Stimulated activated CD4-positive, alpha-beta T cell treated with anti-CD3 and anti-CD28 coated beads, Interleukin-4, amount 100 ng/mL, for 24 hours (primary cell): ENCODE results near the gene PLBD1.

Experiments
- DNase-seq: peaks from one replicate; pipeline ENCODE4 v3.0.0-alpha.2; 2020

The PLBD1 gene

GRCh38 chr12:14567351-14568162 lies at the start of gene PLBD1:
TSS of gene PLBD1 (minus strand) at chr12:14567883. CDS start at chr12:14567696, 187 bp downstream.
- DNase-seq = no peak

- no peak for DNase-seq
Observed at GRCh38 chr12:14614704-14615121, 47.0 kb upstream of the PLBD1 start.

DNA sequence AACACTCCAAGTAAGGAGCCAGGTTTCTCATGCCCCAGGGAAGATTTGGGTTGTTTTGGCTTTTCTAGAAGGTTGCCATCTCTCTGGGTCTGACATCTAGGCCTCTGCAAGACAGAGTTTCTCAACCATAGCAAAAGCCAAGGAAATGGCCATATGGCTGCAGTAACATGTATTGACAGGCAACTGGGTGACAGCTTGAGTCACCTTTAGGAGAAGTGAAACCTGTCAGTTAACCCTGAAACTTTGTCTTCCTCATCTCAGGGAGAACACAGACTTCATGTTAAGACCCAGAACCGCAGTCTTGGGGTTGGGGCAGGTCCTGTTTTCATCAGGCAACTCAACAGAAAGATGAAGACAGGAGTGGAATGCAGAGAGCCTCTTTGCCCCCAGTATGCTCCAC lies 46.0 kb upstream of the PLBD1 start:
- no peak for DNase-seq

DNA sequence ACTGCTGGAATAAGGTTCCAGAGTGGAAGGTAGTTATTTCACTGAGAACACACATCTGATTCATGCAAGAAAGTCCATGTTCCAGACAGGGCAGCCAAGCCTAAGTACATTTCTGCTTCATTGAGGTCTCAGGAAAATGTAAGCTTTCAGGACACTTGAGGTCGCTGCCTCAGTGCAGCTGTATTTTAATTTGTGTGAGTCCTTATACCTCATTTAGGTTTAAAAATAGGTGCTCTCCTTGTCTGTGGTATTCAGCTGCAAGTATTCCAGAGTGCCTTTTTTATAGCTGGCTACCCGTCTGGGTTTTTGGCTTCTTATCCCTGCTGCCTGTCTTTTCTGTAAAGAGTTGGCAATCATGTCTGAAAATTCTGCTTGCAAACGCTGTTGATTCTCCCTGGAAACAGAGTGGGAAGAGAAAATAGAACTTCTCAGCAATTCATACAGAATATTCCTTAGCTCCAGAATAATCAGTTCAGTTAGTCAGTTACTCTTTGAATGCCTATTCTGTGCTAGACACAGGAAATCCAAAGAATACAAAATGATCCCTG lies 45.3 kb upstream of the PLBD1 start:
- no peak for DNase-seq

DNA sequence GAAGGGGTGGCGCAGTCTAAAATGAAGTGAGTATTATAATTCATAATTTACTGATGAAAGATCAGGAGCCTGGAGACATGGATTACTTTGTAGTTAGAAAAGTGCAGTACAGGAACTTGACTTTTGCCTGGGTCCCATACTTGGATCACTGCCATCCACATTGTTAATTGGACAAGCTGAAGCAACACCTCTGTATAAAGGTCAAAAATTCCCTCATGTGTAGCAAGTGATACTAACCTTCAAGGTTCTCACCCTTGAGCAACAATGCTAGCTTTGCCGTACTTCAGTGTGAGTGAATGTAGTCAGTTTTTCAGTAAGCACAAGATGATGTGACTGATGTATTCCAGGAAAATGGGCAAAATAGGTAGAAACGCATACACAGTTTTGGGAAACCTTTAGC lies 44.6 kb upstream of the PLBD1 start:
- DNase-seq = no peak

GRCh38 chr12:14611640-14612203 lies 44.0 kb upstream of the PLBD1 start:
- no peak for DNase-seq

DNA sequence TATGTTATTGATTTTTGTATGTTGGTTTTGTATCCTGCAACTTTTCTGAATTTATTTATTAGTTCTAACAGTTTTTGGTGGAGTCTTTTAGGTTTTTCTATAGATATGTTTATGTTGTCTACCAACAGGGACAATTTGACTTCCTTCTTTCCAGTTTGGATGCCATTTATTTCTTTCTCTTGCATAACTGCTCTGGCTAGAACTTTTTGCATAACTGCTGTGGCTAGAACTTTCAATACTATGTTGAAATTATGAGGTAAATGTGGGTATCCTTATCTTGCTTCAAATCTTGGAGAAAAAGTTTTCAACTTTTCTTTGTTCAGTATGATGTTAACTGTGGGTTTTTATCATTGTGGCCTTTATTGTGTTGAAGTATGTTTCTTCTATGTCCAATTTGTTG lies 39.9 kb upstream of the PLBD1 start:
- DNase-seq = no peak

GRCh38 chr12:14605401-14605989 lies 37.8 kb upstream of the PLBD1 start:
- DNase-seq = no peak

DNA sequence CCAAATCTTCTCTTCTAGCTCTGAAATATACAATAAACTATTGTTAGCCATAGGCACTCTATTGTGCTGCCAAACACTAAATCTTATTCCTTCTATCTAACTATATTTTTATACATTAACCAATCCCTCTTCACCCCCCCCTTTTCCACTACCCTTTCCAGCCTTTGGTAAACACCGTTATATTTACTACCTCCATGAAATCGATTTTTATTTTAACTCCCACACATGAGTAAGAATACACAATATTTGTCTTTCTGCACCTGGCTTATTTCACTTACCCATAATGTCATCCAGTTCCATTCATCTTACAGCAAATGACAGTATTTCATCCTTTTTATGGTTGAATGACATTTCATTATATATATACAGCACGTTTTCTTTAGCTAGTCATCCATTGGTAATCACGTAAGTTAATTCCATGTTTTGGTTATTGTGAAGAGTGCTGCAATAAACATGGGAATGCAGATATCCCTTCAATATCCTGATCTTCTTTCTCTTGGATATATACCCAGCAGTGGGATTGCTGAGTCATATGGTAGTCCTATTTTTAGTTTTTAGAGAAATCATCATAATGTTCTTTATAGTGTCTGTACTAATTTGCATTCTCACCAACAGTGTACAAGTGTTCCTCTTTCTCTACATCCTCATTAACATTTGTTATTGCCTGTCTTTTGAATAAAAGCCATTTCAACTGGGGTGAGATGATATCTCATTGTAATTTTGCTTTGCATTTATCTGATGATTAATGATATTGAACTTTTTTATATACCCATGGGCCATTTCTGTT lies 34.2 kb upstream of the PLBD1 start:
- DNase-seq = no peak

GRCh38 chr12:14597480-14597879 lies 29.8 kb upstream of the PLBD1 start:
- no peak for DNase-seq

DNA sequence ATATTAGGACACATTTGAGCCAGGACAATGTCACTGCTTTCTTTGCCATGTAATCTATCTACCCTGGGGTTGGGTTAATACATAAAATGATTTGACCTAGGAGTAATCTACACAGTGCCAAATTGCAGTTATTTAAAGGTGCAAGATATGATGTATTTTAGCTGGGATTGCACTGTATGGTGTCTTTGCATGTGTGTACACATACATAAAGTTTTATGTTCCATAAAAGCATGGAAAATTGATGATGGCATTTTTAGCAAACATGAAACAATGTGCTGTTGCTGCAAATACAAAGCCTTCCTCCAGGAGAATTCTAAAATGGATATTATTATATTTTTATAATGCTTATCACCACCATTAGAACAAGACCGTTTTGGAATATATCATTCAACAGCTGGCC lies 24.0 kb upstream of the PLBD1 start:
- no peak for DNase-seq

GRCh38 chr12:14589169-14590004 lies 21.7 kb upstream of the PLBD1 start:
- no peak for DNase-seq

- DNase-seq = no peak
Observed at GRCh38 chr12:14588571-14588970, 20.9 kb upstream of the PLBD1 start.

- DNase-seq = no peak
Observed at GRCh38 chr12:14578646-14579045, 11.0 kb upstream of the PLBD1 start.

- DNase-seq = no peak
Observed at GRCh38 chr12:14577344-14577743, 9.7 kb upstream of the PLBD1 start.

- no peak for DNase-seq
Observed at GRCh38 chr12:14576896-14577295, 9.2 kb upstream of the PLBD1 start.

DNA sequence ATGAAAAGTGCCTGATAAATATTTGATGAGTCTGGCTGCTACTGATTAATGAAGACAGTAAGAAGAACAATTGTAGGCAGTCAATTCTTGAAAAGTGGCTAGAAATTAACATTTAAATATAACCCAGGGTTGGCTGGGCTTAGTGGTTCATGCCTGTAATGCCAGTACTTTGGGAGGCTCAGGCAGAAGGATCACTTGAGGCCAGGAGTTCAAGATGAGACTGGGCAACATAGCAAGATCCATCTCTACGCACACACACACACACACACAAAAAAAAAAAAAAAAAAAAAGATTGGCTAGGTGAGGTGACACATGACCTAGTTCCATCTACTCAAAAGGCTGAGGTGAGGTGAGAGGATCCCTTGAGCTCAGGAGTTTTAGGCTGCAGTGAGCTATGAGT lies 7.9 kb upstream of the PLBD1 start:
- no peak for DNase-seq

GRCh38 chr12:14573118-14573517 lies 5.4 kb upstream of the PLBD1 start:
- DNase-seq = no peak

DNA sequence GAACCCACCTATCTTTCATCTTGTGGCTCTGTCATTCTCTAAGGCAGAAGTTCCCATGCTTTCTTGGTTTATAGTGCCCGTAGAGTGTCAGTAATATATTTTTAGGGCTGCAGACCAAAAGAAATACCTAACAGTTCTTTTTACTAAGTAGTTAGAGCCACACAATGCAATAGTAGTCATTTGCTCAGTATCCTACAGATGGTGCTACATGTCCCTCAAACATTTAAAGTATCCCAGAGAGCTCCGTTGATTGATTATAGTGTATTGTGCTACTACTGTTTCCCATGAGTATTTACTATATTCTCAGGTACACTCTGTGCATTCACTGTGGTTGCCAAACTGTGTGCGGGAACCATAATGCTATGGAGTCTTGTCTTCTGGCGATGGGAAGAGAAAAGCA lies 4.7 kb upstream of the PLBD1 start:
- no peak for DNase-seq

DNA sequence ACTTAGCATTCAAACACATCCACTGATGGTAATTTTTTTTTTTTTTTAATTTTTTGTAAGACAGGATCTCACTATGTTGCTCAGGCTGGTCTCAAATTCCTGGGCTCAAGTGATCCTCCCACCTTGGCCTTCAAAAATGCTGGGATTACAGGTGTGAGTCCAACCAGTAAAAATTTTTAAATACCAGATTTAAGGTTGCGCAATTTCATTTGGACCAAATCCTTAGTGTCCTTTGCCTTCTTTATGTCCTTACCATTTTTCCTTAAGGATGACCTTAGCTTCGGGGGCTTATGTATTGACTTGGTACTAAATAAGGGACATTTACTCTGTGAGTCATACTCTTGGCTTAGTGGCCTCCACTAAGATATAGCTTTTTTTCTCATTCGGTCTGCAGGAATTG lies 4.1 kb upstream of the PLBD1 start:
- DNase-seq = no peak

DNA sequence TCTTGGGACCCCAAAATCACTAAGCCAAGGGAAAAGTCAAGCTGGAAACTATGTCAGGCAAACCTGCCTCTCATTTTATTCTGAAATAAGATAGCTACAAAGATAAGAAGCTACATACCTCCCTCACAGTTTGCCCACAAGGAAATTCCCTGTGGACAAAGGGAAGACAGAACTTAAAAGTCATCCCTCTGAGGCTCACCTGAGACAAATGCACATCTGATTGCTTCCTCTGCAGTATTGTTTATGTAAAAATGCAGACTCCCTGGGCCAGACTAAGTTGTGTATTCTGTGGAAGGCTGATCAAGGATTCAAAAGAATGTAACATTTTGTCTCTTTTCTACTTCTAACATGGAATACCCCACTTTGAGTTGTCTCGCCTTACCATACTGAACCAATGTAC lies 2.5 kb upstream of the PLBD1 start:
- no peak for DNase-seq

DNA sequence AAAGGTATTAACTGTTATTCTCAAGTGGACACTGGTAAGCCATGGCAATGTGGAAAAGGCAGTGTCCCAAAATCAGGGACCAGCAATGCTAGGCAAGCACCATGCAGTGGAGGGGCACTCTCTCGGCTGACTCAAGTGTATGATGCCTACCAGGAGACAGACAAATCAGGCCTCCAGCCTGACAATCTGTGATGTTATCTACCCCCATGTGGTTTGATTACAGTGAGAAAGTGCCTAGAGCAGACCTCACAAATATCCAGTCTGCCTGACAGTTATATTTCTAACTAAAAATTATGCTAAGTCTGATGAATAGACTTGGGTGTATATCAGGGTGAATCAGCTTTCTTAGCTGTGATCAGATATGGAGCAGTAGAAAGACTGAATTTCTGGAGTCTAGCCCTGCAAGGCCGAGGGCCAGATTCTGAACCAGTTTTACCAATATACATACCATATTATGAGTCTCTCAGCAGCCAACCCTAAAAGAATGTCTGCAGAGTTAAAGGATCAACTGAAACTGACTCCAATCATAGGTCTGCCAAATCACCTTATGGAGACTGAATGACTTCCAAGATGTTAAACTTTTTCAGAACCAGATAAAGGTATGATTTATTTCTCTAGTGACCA lies 3.2 kb downstream of the PLBD1 start:
- no peak for DNase-seq
